ENCODE data around the gene TUT4.

TUT4 gene

DNA sequence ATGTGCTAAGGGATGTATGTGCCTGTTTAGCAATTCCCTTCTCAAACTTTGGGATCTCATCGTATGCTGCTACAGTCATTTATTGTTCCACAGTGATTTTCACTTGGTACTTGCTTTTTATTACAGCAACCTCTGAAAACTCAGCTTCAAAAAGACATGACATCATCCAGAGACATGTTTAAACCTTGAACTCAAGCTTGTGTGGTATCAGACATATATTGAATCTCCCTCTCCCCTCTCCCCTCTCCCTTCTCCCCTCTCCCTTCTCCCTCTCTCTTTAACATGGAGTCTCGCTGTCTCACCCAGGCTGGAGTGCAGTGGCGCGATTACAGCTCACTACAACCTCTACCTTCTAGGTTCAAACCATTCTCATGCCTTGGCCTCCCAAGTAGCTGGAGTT is 19.5 kb upstream of the TUT4 start:
- H3K27ac ChIP-seq: no peak overlapping the region
- TF ChIP-seq, protein P1, sequence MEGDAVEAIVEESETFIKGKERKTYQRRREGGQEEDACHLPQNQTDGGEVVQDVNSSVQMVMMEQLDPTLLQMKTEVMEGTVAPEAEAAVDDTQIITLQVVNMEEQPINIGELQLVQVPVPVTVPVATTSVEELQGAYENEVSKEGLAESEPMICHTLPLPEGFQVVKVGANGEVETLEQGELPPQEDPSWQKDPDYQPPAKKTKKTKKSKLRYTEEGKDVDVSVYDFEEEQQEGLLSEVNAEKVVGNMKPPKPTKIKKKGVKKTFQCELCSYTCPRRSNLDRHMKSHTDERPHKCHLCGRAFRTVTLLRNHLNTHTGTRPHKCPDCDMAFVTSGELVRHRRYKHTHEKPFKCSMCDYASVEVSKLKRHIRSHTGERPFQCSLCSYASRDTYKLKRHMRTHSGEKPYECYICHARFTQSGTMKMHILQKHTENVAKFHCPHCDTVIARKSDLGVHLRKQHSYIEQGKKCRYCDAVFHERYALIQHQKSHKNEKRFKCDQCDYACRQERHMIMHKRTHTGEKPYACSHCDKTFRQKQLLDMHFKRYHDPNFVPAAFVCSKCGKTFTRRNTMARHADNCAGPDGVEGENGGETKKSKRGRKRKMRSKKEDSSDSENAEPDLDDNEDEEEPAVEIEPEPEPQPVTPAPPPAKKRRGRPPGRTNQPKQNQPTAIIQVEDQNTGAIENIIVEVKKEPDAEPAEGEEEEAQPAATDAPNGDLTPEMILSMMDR (conservative IDR thresholded peaks at IDR 0.05): no peak

DNA sequence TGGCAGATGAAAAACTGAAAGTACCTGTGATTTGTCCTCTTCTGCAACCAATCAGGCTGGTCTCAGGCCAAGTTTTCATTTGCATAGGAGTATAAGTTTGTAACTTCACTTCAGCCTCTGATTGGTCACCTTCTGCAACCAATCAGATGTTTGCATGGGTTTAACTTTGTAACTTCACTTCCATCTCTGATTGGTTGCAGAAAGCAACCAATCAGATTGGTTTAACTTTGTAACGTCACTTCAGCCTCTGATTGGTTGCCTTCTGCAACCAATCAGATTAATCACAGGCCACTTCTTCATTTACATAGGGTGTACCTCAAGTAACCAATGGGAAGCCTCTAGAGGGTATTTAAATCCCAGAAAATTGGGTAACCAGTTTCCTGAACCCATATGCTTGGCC is 18.9 kb upstream of the TUT4 start:
- no peak overlapping the region for H3K27ac ChIP-seq
- TF ChIP-seq, protein P1 (conservative IDR thresholded peaks at IDR 0.05): no peak

DNA sequence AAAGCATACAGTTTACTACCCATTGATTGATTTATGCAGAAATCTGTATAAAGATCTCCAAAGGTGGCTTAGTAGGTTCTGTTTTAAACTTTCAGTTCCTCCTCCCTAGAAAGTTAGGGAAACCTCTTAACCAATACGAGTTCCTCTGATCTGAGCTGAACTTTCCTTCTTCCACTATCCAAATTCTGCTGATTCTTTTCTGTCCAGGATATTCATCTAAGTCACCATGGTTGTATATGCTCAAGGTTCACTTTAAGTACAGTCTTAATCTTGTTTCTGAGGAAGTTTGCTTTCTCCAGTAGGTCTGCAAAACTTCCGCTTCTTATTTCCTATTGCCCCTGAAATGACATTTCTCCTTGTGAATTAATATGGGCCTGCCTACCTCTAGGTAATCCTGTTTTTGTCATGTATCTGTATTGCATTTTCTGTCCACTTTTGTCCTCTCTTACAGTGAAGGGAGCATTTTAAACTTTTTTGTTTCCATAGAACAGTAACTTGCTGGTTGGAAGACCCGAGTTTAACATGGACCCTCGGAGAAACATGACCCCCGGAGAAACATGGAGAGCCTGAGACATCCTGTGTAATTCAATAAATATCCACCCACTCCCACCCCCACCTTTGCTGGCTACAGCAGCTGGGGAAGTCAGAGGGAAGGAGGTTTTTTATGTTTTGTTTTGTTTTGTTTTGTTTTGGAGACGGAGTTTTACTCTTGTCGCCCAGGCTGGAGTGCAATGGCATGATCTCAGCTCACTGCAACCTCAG is 16.7 kb upstream of the TUT4 start:
- TF ChIP-seq, protein P1 (conservative IDR thresholded peaks at IDR 0.05): no peak
- H3K27ac ChIP-seq: no peak overlapping the region

DNA sequence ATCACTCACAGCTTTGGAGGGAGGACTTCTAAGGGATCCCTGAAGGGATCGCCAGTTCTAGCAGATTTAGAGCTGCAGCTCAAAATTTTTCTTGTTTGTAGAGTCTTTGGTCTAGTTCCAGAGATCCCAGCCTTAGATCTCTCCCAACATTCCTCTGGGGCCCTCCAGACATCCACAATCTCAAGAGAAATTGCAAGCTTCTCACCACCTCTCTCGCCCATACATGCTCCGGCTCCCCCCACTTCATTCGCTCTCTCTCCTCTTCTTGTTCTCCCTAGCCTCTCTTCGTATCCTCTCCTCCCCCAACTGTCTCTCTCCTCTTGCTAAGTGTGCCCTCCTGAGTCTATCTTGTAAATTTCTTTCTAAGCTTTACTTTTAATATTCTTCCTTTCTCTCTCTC is 15.1 kb upstream of the TUT4 start:
- TF ChIP-seq, protein P1 (conservative IDR thresholded peaks at IDR 0.05): no peak
- no peak overlapping the region for H3K27ac ChIP-seq

DNA sequence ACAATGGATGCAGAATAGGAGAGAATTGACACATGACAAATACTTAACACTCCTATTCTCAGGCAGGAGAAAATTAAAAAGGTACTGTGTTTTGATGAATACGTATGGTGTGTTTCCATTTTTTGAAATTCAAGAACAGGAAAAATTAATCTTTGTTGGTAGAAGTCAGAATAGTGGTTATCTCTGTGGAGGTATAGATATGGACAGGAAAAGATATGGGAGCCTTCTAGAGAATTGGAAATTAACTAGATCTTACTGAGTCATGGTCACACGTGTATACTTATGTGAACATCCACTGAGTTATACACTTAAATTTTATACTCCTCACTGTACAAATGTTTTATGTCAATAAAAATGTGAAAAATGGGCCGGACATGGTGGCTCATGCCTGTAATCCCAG is 9.9 kb upstream of the TUT4 start:
- TF ChIP-seq, protein P1 (conservative IDR thresholded peaks at IDR 0.05): no peak

DNA sequence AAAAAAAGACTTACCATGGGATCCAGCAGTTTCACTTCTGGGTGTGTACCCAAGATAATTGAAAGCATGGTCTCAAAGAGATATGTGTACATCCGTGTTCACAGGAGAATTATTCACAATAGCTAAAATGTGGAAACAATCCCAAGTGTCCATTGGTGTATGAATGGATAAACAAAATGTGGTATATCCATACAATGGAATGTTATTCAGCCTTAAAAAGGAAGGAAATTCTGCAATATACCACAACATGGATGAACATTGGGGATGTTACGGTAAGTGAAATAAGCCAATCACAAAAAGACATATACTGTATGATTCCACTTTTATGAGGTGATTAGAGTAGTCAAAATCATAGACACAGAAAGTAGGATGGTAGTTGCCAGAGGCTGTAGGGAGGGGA is 7.0 kb upstream of the TUT4 start:
- TF ChIP-seq, protein P1 (conservative IDR thresholded peaks at IDR 0.05): no peak
- no peak overlapping the region for H3K27ac ChIP-seq

More for the DNA sequence above, 9.9 kb upstream of the TUT4 start:
- no peak overlapping the region for H3K27ac ChIP-seq

DNA sequence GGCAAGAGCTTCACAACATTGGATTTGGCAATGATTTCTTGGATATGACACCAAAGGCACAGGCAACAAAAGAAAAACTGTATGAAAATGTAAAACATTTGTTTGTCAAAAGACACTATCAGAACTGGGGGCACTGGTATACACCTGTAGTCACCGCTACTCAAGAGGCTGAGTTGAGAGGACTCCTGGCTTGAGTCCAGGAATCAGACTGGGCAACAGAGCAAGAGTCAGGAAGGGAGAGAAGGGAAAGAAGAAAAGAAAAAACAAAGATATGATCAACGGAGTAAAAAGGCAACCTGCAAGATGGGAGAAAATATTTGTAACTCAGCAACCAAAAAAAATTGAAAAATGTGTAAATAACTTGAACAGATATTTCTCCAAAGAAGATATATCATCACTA is 6.0 kb upstream of the TUT4 start:
- no peak overlapping the region for H3K27ac ChIP-seq
- TF ChIP-seq, protein P1 (conservative IDR thresholded peaks at IDR 0.05): no peak

Data from VCaP (cell line).